ENCODE results near the gene MAGI1. TPM values are rescaled to one million over a fixed set of nuclear protein-coding genes. Genes with fewer than 3 reads are reported as not detected.

The MAGI1 gene
- polyA plus RNA-seq, 1 of the 3 experiments (the other 2 are of a cell fraction) = 10.3 TPM

DNA sequence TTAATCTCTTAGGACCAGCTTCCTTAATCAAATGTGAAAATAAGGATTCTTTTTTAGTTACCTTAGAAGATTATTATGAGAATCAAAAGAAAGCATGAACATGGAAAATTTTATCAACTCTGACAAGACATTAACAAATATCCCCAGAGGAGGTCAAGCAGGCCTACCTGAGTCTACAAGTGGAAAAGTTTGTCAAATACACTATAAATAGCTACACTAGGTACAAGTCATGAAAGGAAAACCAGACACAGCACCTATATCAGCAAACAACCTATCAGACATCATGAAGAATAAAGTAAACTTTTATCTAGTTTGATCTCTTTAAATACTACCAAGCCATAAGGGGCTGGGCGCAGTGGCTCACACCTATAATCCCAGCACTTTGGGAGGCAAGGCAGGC lies 126.1 kb downstream of the MAGI1 start (continued):
- no peak for TF ChIP-seq SIN3A (IDR thresholded peaks at IDR 0.05; ENCODE audit: borderline replicate concordance, low read depth, low read length)
- TF ChIP-seq MEF2A (IDR thresholded peaks at IDR 0.05; ENCODE audit: borderline replicate concordance, low read depth) = no peak
- TF ChIP-seq FOXM1 (IDR thresholded peaks at IDR 0.05; ENCODE audit: low read depth) = no peak
- no peak for TF ChIP-seq SMC3 (IDR thresholded peaks at IDR 0.05; ENCODE audit: low read depth, low read length)
- no peak for TF ChIP-seq CHD2 (IDR thresholded peaks at IDR 0.05; ENCODE audit: low read length, partially characterized antibody)
- no peak for TF ChIP-seq NFIC (IDR thresholded peaks at IDR 0.05; ENCODE audit: borderline replicate concordance)
- no peak for TF ChIP-seq GABPA (IDR thresholded peaks at IDR 0.05; ENCODE audit: low read depth)

- POLR2A ChIA-PET = no interaction called here
- H4K20me1 ChIP-seq (ENCODE audit: insufficient read depth) = peaks cover 9% of the 10 kb centered on the region; the same call in 1 of the 2 replicates
- TF ChIP-seq FOSL2 (IDR thresholded peaks at IDR 0.05; ENCODE audit: borderline replicate concordance, low read depth) (no peak), EZH2phosphoT487 (IDR thresholded peaks at IDR 0.05; ENCODE audit: borderline replicate concordance, low read depth) (no peak), FOXJ3 (CRISPR knock-in tag; IDR thresholded peaks at IDR 0.05) (no peak), PBX3 (IDR thresholded peaks at IDR 0.05) (no peak), YY1 (IDR thresholded peaks at IDR 0.05; ENCODE audit: low read depth) (no peak)
- DNase-seq = no peak
- H2AFZ ChIP-seq (ENCODE audit: low read depth) = no peak overlapping the region
- H3K9me2 ChIP-seq = no peaks in the 10 kb centered on the region
- no peak overlapping the region for H3K27ac ChIP-seq (ENCODE audit: low read depth in 2 of 2, low read length in 1 of 2)
- no peaks in the 10 kb centered on the region for H3K9me3 ChIP-seq
- H3K4me3 ChIP-seq (ENCODE audit: low read depth in 2 of 2, low read length in 1 of 2) = no peak overlapping the region
- CTCF ChIA-PET = interaction anchor here (1.0 kb wide), 1 partner anchor 231 kb away, joined by 4 read pairs; no protein-coding TSS in a partner anchor
- WGBS (ENCODE audit: low lambda C conversion rate) = 95% methylated on average over 4 of the region's 4 CpGs
- H3K4me1 ChIP-seq (ENCODE audit: control insufficient read depth in 1 of 2, insufficient read depth in 2 of 2, low read depth in 1 of 2, low read length in 1 of 2) = peaks cover 3 to 9% of the 10 kb centered on the region in 2 experiments; a peak in 3 of 4 replicates
- peaks cover 7% of the 10 kb centered on the region for H3F3A ChIP-seq (replicated peaks; ENCODE audit: insufficient read depth)
- peaks cover 0 to 3% of the 10 kb centered on the region in 2 experiments for H3K36me3 ChIP-seq (replicated peaks in 1 of 2; ENCODE audit: control insufficient read depth in 1 of 2, insufficient read depth in 2 of 2, low read length in 1 of 2)
- no peaks in the 10 kb centered on the region for H3K27me3 ChIP-seq (ENCODE audit: insufficient read depth)
- H3K79me2 ChIP-seq (ENCODE audit: insufficient read depth) = peaks cover 84% of the 10 kb centered on the region
- no peak overlapping the region for H3K9ac ChIP-seq
- no peak overlapping the region for H3K4me2 ChIP-seq
These were observed 130.1 kb downstream of the MAGI1 start for GRCh38 chr3:65908588-65908987.

DNA sequence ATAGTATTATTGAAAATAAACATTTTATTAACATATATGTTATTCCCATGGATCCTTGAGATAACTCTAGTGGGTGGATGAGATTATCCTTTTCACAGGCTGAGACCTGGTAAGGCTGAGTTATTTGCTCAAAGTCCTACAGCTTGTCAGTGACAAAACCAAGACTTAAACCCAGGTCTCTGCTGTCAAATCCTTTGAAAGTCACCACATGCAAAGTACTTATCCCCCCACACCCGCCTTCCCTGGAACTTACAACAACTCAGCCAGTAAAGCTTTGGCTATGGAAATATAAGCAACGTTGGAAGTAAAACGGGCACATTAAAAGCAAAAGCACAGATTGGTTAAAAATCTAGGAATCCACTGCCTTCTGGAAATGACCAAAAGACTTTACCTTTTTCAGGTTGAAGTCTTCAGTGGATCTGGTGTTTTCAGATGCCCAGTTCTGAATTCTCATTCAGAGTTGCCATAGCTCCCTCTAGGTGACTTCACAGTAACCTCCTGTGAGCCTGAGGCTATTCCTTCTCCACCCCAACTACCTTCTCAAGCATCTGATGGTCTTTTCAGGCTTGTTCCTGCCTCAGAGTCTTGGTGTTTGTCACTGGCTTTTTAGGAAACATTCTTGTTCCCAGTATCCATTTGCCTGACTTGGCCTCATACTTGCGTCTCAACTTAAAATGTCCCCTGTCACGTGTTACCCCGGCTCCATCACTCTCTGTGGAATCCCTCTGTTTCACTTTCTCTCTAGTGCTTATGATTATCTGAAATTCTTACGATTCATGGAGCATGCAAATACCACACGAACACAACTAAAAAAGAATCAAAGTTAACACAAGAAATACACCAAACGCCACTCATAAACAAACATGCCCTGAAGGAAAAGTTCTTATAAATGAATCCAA lies 131.2 kb downstream of the MAGI1 start:
- no peaks in the 10 kb centered on the region for H3K9me3 ChIP-seq
- CTCF ChIA-PET = no interaction called here
- H3K79me2 ChIP-seq (ENCODE audit: insufficient read depth) = peaks cover 75% of the 10 kb centered on the region
- no peak overlapping the region for H3K27ac ChIP-seq (ENCODE audit: low read depth in 2 of 2, low read length in 1 of 2)
- H3F3A ChIP-seq (replicated peaks; ENCODE audit: insufficient read depth) = peaks cover 7% of the 10 kb centered on the region
- H3K4me2 ChIP-seq = no peak overlapping the region
- H3K4me1 ChIP-seq (ENCODE audit: control insufficient read depth in 1 of 2, insufficient read depth in 2 of 2, low read depth in 1 of 2, low read length in 1 of 2) = peaks cover 3 to 9% of the 10 kb centered on the region in 2 experiments; a peak in 3 of 4 replicates
- no peak overlapping the region for H2AFZ ChIP-seq (ENCODE audit: low read depth)
- H3K4me3 ChIP-seq (ENCODE audit: low read depth in 2 of 2, low read length in 1 of 2) = no peak overlapping the region
- H3K36me3 ChIP-seq (replicated peaks in 1 of 2; ENCODE audit: control insufficient read depth in 1 of 2, insufficient read depth in 2 of 2, low read length in 1 of 2) = peaks cover 0 to 3% of the 10 kb centered on the region in 2 experiments
- H3K27me3 ChIP-seq (ENCODE audit: insufficient read depth) = no peaks in the 10 kb centered on the region
- 95% methylated on average over 9 of the region's 9 CpGs for WGBS (ENCODE audit: low lambda C conversion rate)
- no peak overlapping the region for H3K9ac ChIP-seq
- peaks cover 9% of the 10 kb centered on the region; the same call in 1 of the 2 replicates for H4K20me1 ChIP-seq (ENCODE audit: insufficient read depth)
- DNase-seq = no peak
- TF ChIP-seq MEF2A (IDR thresholded peaks at IDR 0.05; ENCODE audit: borderline replicate concordance, low read depth) = no peak
- no peak for TF ChIP-seq CHD2 (IDR thresholded peaks at IDR 0.05; ENCODE audit: low read length, partially characterized antibody)
- TF ChIP-seq SIN3A (IDR thresholded peaks at IDR 0.05; ENCODE audit: borderline replicate concordance, low read depth, low read length) = no peak
- TF ChIP-seq, protein P1, sequence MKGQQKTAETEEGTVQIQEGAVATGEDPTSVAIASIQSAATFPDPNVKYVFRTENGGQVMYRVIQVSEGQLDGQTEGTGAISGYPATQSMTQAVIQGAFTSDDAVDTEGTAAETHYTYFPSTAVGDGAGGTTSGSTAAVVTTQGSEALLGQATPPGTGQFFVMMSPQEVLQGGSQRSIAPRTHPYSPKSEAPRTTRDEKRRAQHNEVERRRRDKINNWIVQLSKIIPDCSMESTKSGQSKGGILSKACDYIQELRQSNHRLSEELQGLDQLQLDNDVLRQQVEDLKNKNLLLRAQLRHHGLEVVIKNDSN (IDR thresholded peaks at IDR 0.05; ENCODE audit: borderline replicate concordance, low read depth) = no peak
- no peak for TF ChIP-seq GABPA (IDR thresholded peaks at IDR 0.05; ENCODE audit: low read depth)
- H3K9me2 ChIP-seq = no peaks in the 10 kb centered on the region
- POLR2A ChIA-PET = no interaction called here

All from SK-N-SH (cell line).